Measurements from ENCODE around the gene TTC39B.
A peak's percentile ranks its signal among the peaks of the same experiment; 100 is the strongest.
"Not testable (repeated sequence)": the region's sequence is repeated elsewhere in the genome, so short reads cannot be mapped to it uniquely, and the experiment has no call there.

Gene TTC39B

DNA sequence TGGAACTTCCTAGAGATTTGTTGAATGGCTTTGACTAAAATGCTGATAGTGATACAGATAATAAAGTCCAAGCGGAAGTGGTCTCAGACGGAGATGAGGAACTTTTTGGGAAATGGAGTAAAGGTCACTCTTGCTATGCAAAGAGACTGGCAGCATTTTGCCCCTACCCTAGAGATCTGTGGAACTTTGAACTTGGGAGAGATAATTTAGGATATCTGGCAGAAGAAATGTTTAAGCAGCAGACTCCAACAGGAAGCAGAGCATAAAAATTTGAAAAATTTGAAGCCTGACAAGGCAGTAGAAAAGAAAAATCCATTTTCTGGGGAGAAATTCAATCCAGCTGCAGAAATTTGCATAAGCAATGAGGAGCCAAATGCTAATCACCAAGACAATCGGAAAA is 15.7 kb upstream of the TTC39B start:
- H3K4me1 ChIP-seq (ENCODE audit: control insufficient read depth, insufficient read depth, low read length); H3K9me3 ChIP-seq (ENCODE audit: control insufficient read depth, low read length); H3K27me3 ChIP-seq (ENCODE audit: control insufficient read depth, insufficient read depth, low read length); H3K36me3 ChIP-seq (ENCODE audit: control insufficient read depth, insufficient read depth, low read length); H3K4me3 ChIP-seq (ENCODE audit: low read length); H3K9ac ChIP-seq (ENCODE audit: low read length): not testable (repeated sequence)

DNA sequence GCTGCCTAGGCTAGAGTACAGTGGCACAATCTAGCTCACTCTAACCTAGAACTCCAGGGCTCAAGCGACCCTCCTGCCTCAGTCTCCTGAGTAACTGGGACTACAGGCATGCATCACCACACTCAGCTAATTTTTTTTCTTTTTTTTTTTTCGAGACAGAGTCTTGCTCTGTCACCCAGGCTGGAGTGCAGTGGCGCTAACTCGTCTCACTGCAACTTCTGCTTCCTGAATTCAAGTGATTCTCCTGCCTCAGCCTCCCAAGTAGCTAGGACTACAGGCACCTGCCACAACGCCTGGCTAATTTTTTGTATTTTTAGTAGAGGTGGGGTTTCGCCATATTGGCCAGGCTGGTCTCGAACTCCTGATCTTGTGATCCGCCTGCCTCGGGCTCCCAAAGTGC is 12.6 kb upstream of the TTC39B start:
- H3K36me3 ChIP-seq (ENCODE audit: control insufficient read depth, insufficient read depth, low read length); H3K27me3 ChIP-seq (ENCODE audit: control insufficient read depth, insufficient read depth, low read length); H3K9me3 ChIP-seq (ENCODE audit: control insufficient read depth, low read length); H3K4me3 ChIP-seq (ENCODE audit: low read length); H3K4me1 ChIP-seq (ENCODE audit: control insufficient read depth, insufficient read depth, low read length); H3K9ac ChIP-seq (ENCODE audit: low read length): not testable (repeated sequence)

DNA sequence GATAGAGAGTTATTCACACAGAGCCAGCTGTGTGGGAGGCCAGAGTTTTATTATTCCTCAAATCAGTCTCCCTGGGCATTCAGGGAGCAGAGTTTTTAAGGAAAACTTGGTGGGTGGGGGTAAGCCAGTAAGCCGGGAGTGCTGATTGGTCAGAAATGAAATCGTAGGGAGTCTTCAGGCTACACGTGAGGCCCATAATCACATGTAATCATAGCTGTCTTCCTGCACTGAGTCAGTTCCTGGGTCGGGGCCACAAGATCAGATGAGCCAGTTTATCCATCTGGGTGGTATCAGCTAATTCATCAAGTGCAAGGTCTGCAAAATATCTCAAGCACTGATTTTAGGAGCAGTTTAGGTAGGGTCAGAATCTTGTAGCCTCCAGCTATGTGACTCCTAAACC is 10.8 kb upstream of the TTC39B start:
- Histone ChIP-seq H3K4me3 (ENCODE audit: low read length) (no peak overlapping the region), H3K36me3 (ENCODE audit: control insufficient read depth, insufficient read depth, low read length) (no peaks in the 10 kb centered on the region), H3K27me3 (ENCODE audit: control insufficient read depth, insufficient read depth, low read length) (no peaks in the 10 kb centered on the region)

DNA sequence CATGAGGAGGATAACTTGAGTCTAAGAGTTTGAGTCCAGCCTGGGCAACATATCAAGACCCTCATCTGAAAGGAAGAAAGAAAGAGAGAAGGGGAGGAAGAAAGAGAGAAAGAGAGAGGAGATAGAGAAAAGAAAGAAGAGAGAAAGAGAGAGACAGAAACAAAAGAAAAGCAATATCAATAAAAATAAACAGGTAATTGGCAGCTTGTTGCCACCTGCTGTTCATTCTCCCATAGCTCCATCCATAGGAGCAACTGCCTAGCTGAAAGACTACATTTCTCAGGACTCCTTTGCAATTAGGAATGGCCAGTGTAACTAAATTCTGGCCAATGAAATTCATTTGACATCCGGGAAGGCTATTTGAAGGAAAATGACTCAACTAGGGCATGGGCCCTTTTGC is 4.6 kb upstream of the TTC39B start:
- H3K9ac ChIP-seq (ENCODE audit: low read length) = no peak overlapping the region
- H3K4me3 ChIP-seq (ENCODE audit: low read length) = no peak overlapping the region
- peaks cover 15% of the 10 kb centered on the region for H3K4me1 ChIP-seq (ENCODE audit: control insufficient read depth, insufficient read depth, low read length)
- no peaks in the 10 kb centered on the region for H3K9me3 ChIP-seq (ENCODE audit: control insufficient read depth, low read length)
- H3K27me3 ChIP-seq (ENCODE audit: control insufficient read depth, insufficient read depth, low read length) = no peaks in the 10 kb centered on the region
- H3K36me3 ChIP-seq (ENCODE audit: control insufficient read depth, insufficient read depth, low read length) = no peaks in the 10 kb centered on the region

More for the DNA sequence above, 10.8 kb upstream of the TTC39B start:
- no peak overlapping the region for H3K9ac ChIP-seq (ENCODE audit: low read length)
- no peaks in the 10 kb centered on the region for H3K4me1 ChIP-seq (ENCODE audit: control insufficient read depth, insufficient read depth, low read length)
- H3K9me3 ChIP-seq (ENCODE audit: control insufficient read depth, low read length) = no peaks in the 10 kb centered on the region

DNA sequence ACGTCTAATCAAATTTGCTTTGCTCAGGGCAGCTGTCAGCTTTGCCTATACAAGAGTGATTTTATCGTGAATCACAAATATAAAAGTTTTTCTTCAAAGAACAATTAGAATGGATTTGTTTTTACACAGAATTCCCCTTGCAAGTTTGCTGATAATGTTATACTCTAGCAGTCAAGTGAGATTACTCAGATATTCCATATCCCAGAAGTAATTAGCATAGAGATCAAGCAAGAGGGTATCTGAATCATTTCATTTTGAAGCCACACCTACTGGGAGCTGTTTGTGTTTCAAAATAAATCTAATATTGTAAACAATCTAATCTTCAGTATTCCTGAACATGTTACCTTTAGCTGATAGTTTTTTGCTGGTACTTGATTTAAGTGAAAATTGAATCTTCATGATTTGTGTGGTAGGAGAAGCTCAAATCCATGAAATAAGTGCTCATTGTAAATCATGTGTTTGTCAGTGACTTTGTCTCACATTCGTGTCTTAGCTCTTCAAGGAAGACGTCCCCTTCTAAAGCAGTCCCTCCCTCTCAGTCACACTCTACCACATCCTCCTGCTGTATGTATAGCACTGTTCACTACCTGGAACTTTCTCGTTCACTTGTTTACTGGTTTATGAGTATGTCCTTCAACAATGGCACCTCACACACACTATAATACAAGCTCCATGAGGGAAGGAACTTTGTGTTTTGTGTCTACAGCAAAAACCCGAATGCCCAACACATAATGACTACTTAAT is 3.3 kb upstream of the TTC39B start:
- no peak overlapping the region for H3K9ac ChIP-seq (ENCODE audit: low read length)
- peaks cover 21% of the 10 kb centered on the region for H3K4me1 ChIP-seq (ENCODE audit: control insufficient read depth, insufficient read depth, low read length)
- H3K27me3 ChIP-seq (ENCODE audit: control insufficient read depth, insufficient read depth, low read length) = no peaks in the 10 kb centered on the region
- H3K9me3 ChIP-seq (ENCODE audit: control insufficient read depth, low read length) = no peaks in the 10 kb centered on the region
- H3K4me3 ChIP-seq (ENCODE audit: low read length) = no peak overlapping the region
- H3K36me3 ChIP-seq (ENCODE audit: control insufficient read depth, insufficient read depth, low read length) = no peaks in the 10 kb centered on the region

DNA sequence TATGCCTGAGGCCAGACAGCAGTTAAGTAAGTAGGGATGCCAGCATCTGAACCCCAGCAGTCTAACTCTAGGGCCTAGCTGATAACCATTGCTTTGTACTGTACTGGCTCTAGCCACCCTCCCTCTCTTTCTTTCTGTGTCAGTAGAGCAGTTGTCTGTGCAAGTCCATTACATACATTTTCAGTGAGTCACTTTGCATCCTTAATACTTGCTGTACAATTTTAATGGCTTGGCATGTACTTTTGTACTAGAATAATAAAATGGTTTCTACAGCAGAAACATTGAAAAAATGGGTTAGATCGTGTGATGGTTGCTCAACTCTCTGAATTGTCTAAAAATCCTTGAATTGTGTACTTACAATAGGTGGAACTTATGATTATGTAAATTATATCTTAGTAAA is 1.5 kb upstream of the TTC39B start:
- H3K9ac ChIP-seq (ENCODE audit: low read length) = no peak overlapping the region
- H3K4me1 ChIP-seq (ENCODE audit: control insufficient read depth, insufficient read depth, low read length) = peaks cover 30% of the 10 kb centered on the region
- no peaks in the 10 kb centered on the region for H3K9me3 ChIP-seq (ENCODE audit: control insufficient read depth, low read length)
- H3K27me3 ChIP-seq (ENCODE audit: control insufficient read depth, insufficient read depth, low read length) = no peaks in the 10 kb centered on the region
- no peaks in the 10 kb centered on the region for H3K36me3 ChIP-seq (ENCODE audit: control insufficient read depth, insufficient read depth, low read length)
- H3K4me3 ChIP-seq (ENCODE audit: low read length) = no peak overlapping the region

DNA sequence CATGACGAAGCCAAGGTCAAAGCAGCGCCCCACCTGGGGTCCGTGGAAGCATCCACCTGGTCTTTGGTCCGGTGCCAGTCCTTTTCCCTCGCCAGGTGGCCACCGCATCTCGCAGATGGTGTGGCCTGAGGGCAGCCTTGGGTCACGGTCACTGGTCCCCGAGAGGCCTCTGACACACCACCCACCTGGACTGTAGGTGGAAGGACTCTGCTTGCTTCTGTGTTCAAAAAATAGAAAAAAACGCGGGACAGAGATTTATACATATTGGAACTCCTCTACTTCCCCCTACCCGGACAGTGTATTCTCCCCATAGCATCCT is 466 bp upstream of the TTC39B start:
- peak overlapping the region; percentile 22 for H3K9ac ChIP-seq (ENCODE audit: low read length)
- no peaks in the 10 kb centered on the region for H3K9me3 ChIP-seq (ENCODE audit: control insufficient read depth, low read length)
- peaks cover 30% of the 10 kb centered on the region for H3K4me1 ChIP-seq (ENCODE audit: control insufficient read depth, insufficient read depth, low read length)
- no peaks in the 10 kb centered on the region for H3K27me3 ChIP-seq (ENCODE audit: control insufficient read depth, insufficient read depth, low read length)
- no peak overlapping the region for H3K4me3 ChIP-seq (ENCODE audit: low read length)
- H3K36me3 ChIP-seq (ENCODE audit: control insufficient read depth, insufficient read depth, low read length) = no peaks in the 10 kb centered on the region

DNA sequence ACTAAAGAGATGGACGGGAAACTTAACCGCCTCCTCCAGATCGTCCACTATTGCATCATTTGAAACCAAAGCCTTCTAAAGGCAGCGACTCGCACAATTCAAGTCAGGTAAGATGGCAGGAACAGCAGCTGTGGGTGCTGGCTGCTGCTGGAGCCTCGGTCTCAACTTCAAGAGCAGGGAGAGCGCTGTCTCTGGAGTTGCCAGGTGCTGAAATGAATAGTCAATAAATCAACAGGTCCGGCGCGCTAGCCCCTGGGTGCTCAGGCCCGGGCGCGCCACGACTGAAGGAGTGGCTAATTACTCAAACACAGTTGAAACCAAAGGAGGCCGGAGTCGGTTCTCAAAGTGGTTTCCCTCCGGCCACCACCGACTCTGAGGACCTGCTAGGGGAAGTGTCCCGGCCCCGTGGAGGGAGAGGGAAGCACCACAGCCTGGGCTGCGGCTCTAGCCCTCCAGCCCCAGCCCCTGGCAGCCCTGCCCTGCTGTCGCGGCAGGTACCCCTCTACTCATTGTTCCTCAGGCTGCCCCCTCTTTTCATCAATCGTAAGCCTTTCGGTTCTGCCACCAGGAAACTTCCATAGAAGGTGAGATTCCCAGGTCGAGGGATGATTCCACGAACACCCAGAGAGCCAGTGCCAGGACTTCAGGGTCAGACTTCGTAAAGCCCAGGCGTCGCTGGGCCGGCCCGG is 804 bp downstream of the TTC39B start:
- no peaks in the 10 kb centered on the region for H3K36me3 ChIP-seq (ENCODE audit: control insufficient read depth, insufficient read depth, low read length)
- H3K9ac ChIP-seq (ENCODE audit: low read length) = peak overlapping the region; percentile 95
- H3K27me3 ChIP-seq (ENCODE audit: control insufficient read depth, insufficient read depth, low read length) = no peaks in the 10 kb centered on the region
- H3K9me3 ChIP-seq (ENCODE audit: control insufficient read depth, low read length) = no peaks in the 10 kb centered on the region
- H3K4me3 ChIP-seq (ENCODE audit: low read length) = peak overlapping the region; percentile 89
- H3K4me1 ChIP-seq (ENCODE audit: control insufficient read depth, insufficient read depth, low read length) = peaks cover 30% of the 10 kb centered on the region

DNA sequence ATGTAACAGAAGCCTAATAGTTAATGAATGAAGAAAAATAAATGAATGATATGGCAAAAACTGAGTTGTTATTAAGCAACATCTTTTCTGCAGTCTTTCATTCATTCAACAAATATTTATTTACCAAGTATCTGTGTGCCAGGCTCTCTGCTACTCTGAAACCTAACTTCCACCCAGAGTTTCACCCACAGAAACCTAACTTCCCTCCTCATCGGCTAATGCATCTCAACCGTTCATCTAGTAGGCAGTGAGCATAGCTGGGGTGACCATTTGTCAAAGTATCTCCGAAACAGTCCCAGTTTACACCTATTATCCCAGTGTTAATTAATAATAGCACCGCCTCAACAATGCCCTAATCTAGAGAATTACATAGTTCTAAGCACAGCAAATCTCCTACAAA is 1.5 kb downstream of the TTC39B start:
- Histone ChIP-seq H3K9me3 (ENCODE audit: control insufficient read depth, low read length) (no peaks in the 10 kb centered on the region), H3K4me1 (ENCODE audit: control insufficient read depth, insufficient read depth, low read length) (peaks cover 27% of the 10 kb centered on the region), H3K27me3 (ENCODE audit: control insufficient read depth, insufficient read depth, low read length) (no peaks in the 10 kb centered on the region), H3K36me3 (ENCODE audit: control insufficient read depth, insufficient read depth, low read length) (no peaks in the 10 kb centered on the region), H3K4me3 (ENCODE audit: low read length) (peak overlapping the region; percentile 89), H3K9ac (ENCODE audit: low read length) (peak overlapping the region; percentile 95)

DNA sequence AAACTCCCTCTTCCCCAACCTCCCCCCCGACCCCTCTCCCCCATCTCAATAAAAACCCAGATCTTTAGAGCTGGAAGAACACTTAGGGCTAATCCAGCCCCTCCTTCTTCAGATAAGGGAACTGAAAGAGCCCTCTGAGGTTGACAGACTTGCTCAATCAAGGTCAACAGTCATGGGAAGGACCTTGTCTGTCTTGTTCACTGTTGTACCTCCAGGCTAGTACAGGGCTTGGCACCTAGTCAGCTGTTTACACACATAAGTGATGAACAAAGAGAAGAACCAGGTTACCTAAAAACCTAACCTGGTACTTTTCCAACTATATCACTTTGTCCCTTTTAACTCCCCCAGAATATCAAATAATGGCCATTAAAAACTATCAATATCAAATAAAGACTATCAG is 2.4 kb downstream of the TTC39B start:
- no peaks in the 10 kb centered on the region for H3K36me3 ChIP-seq (ENCODE audit: control insufficient read depth, insufficient read depth, low read length)
- peaks cover 23% of the 10 kb centered on the region for H3K4me1 ChIP-seq (ENCODE audit: control insufficient read depth, insufficient read depth, low read length)
- H3K4me3 ChIP-seq (ENCODE audit: low read length) = no peak overlapping the region
- no peaks in the 10 kb centered on the region for H3K9me3 ChIP-seq (ENCODE audit: control insufficient read depth, low read length)
- H3K9ac ChIP-seq (ENCODE audit: low read length) = no peak overlapping the region
- no peaks in the 10 kb centered on the region for H3K27me3 ChIP-seq (ENCODE audit: control insufficient read depth, insufficient read depth, low read length)

DNA sequence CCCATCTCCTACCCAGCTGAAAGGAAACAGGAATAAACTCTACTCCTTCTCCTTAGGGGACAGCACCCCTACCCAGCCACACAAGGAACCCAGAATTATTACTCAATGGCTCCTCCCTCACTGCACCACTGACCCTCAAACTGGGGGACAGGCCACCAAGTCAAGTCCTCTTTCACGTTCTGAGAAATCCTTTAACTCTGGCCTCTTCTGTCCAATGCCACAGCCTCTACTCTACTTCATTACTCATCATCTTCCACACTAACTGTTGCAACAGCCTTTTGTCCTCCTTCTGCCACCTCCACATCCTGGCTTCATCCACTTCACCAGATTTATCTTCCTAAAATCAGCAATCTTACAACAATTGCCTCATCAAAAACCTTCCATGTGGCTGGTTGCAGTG is 6.8 kb downstream of the TTC39B start:
- Histone ChIP-seq H3K4me3 (ENCODE audit: low read length) (no peak overlapping the region), H3K9ac (ENCODE audit: low read length) (no peak overlapping the region), H3K27me3 (ENCODE audit: control insufficient read depth, insufficient read depth, low read length) (no peaks in the 10 kb centered on the region), H3K4me1 (ENCODE audit: control insufficient read depth, insufficient read depth, low read length) (peaks cover 24% of the 10 kb centered on the region), H3K9me3 (ENCODE audit: control insufficient read depth, low read length) (no peaks in the 10 kb centered on the region), H3K36me3 (ENCODE audit: control insufficient read depth, insufficient read depth, low read length) (no peaks in the 10 kb centered on the region)

DNA sequence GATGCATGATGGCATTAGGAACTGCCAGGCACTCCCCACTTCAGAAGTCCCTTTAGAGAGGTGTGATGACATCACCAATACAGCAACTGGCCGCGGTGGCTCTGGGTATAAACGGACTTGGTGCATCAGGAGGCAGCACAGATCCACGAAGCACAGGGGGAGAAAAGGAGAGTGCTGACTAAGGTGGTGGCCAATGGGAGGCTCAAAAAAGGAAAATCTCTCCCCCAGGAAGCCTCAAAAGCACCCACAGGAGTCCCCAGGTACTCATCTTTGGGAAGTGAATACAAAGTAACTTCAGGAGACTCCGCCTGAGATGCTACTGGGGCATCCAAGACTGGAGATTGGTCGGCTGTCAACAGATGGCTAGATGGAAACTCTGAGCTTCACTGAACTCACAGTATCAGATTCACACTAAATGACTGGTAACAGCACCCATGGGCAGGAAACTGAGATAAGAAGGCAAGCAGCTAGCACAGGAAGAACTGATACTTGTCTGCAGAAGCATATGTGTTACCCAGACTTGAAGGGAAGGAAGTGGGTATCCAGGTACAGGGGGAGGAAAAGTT is 7.6 kb downstream of the TTC39B start:
- H3K9me3 ChIP-seq (ENCODE audit: control insufficient read depth, low read length) = no peaks in the 10 kb centered on the region
- no peak overlapping the region for H3K4me3 ChIP-seq (ENCODE audit: low read length)
- H3K27me3 ChIP-seq (ENCODE audit: control insufficient read depth, insufficient read depth, low read length) = no peaks in the 10 kb centered on the region
- no peaks in the 10 kb centered on the region for H3K36me3 ChIP-seq (ENCODE audit: control insufficient read depth, insufficient read depth, low read length)
- no peak overlapping the region for H3K9ac ChIP-seq (ENCODE audit: low read length)
- H3K4me1 ChIP-seq (ENCODE audit: control insufficient read depth, insufficient read depth, low read length) = peaks cover 24% of the 10 kb centered on the region

All from mucosa of stomach (tissue), 1 donor.